AG04450 (cell line): ENCODE results near the gene OR51E1. TPM values are rescaled to one million over a fixed set of nuclear protein-coding genes. Genes with fewer than 3 reads are reported as not detected.

Source experiments
- CTCF ChIA-PET: fragments of 300-600, 350-600 bp; formaldehyde crosslinking; extraction: SDS; loops from one replicate; lab custom pipeline; 2022; ENCODE audit warnings: antibody characterized with exemption, inconsistent platforms; lab: Charles Lee
- POLR2A ChIA-PET: fragments of 350-600 bp; formaldehyde crosslinking; extraction: SDS; loops from one replicate; lab custom pipeline; 2021; ENCODE audit warnings: antibody characterized with exemption, inconsistent platforms; lab: Yijun Ruan, JAX
- DNase-seq: peaks from one replicate; pipeline ENCODE4 v3.0.0-alpha.2; 2011; ENCODE audit warnings: low read depth, low spot score
- H3K27ac ChIP-seq: one replicate; pipeline ENCODE4 v1.5.1; 2012; ENCODE audit warnings: low read depth, low read length, control low read depth
- H3K27me3 ChIP-seq: one replicate; pipeline ENCODE4 v1.6.0; 2012; ENCODE audit warnings: low read length; ENCODE audit not compliant: control insufficient read depth, insufficient read depth
- H3K4me3 ChIP-seq: 2 replicates; pipeline ENCODE4 v1.5.1; 2011; ENCODE audit warnings: mild to moderate bottlenecking, low read depth, low read length, control low read depth
- H3K9me3 ChIP-seq: 2 replicates; pipeline ENCODE4 v1.5.1; 2012; ENCODE audit warnings: low read length; ENCODE audit not compliant: control insufficient read depth, insufficient read depth
- CTCF ChIP-seq: IDR thresholded peaks from 2 replicates; pipeline ENCODE4 v1.5.1; 2011; ENCODE audit warnings: low read depth, low read length, control low read depth, inconsistent platforms
- polyA plus RNA-seq: library from polyadenylated mRNA; depleted of rRNA; stranded (reverse); fragments of >200 nt; gene quantifications from 2 replicates; pipeline ENCODE4 v1.2.3, GENCODE V29; 2011

The OR51E1 gene
- polyA plus RNA-seq, 1 experiment = 0.02 TPM

- peak; percentile 48 for DNase-seq
- H3K4me3 ChIP-seq = no peak overlapping the region
- no peaks in the 10 kb centered on the region for H3K27me3 ChIP-seq
- TF ChIP-seq CTCF = no peak
- ChIA-PET CTCF (interaction anchor here (0.6 to 2.4 kb wide), 7 partner anchors 11 to 598 kb away, joined by 3 to 13 read pairs (median 3); partner anchors contain the start of genes OR51D1 and OR51E2), POLR2A (interaction anchor here (1.0 kb wide), 1 partner anchor 12 kb away, joined by 3 read pairs; no protein-coding TSS in a partner anchor)
- no peaks in the 10 kb centered on the region for H3K9me3 ChIP-seq
- H3K27ac ChIP-seq = peak overlapping the region; percentile 35
These were observed 39.0 kb downstream of the OR51E1 start for GRCh38 chr11:4682623-4683419.

DNA sequence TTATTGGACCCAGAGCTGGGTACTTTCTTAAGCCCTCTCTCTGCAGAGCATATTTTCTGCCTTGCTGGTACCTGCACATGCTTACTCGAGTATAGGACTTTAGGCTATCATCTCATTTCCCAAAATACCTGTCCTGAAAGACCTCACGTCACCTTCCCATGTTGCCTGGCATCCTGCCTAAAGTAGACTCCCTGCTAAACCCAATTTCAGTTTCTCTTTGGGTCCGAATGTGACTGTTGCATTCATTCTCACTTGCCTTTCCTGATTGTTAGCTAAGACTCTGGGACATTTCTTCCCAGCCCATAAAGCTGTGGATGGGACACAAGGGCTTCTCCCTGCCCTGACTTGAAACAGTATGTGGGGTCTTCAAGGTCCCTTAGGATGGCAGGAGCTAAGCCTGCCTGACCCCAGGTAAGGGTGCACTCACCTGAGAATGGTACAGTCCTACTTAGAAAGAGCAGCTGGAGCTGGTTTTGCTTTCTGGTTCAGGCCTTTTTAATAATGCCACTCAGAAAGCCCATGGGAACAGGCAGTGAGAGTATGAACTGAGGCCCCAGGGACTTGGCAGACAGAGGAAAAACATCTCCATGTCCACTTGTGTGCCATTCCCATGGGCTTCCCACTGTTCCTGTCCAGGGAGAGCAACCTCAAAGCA lies 41.0 kb downstream of the OR51E1 start:
- no peak for TF ChIP-seq CTCF
- Histone ChIP-seq H3K4me3 (no peak overlapping the region), H3K27ac (no peak overlapping the region), H3K27me3 (no peaks in the 10 kb centered on the region), H3K9me3 (no peaks in the 10 kb centered on the region)
- POLR2A ChIA-PET = no interaction called here
- no peak for DNase-seq
- CTCF ChIA-PET = interaction anchor here (2.1 to 2.4 kb wide), 2 partner anchors 13 to 47 kb away, joined by 5 to 13 read pairs; partner anchors contain the start of genes OR51D1 and OR51E2

- ChIA-PET POLR2A (interaction anchor here (0.9 to 1.0 kb wide), 2 partner anchors 13 to 113 kb away, joined by 3 read pairs; no protein-coding TSS in a partner anchor), CTCF (interaction anchor here (1.1 to 5.8 kb wide), 2 partner anchors 59 to 131 kb away, joined by 4 to 32 read pairs; partner anchors contain the start of gene OR51D1)
- peak; percentile 8 for DNase-seq
- Histone ChIP-seq H3K27me3 (no peaks in the 10 kb centered on the region), H3K27ac (no peak overlapping the region), H3K9me3 (no peaks in the 10 kb centered on the region), H3K4me3 (no peak overlapping the region)
- TF ChIP-seq CTCF = no peak
These were observed 51.7 kb downstream of the OR51E1 start for GRCh38 chr11:4695442-4695841.

- H3K9me3 ChIP-seq = no peaks in the 10 kb centered on the region
- H3K27me3 ChIP-seq = no peaks in the 10 kb centered on the region
- POLR2A ChIA-PET = no interaction called here
- H3K4me3 ChIP-seq = no peak within 1 kb of the TSS
- TF ChIP-seq CTCF = no peak
- DNase-seq = peak; percentile 26
- CTCF ChIA-PET = interaction anchor here (0.9 to 5.8 kb wide), 4 partner anchors 11 to 61 kb away, joined by 3 to 32 read pairs (median 4); partner anchors contain the start of gene OR51D1
- no peak within 1 kb of the TSS for H3K27ac ChIP-seq
These were observed 53.8 kb downstream of the OR51E1 start, which contains the start of gene OR51E2 for GRCh38 chr11:4697585-4697984. OR51E2 (minus strand) TSS chr11:4697853; CDS start chr11:4682711, 15,142 bp downstream.
